ENCODE measurements around the gene ADAMTSL4.
"Not testable (repeated sequence)": the region's sequence is repeated elsewhere in the genome, so short reads cannot be mapped to it uniquely, and the experiment has no call there.

ADAMTSL4 gene

GRCh38 chr1:150603711-150604110 lies 54.5 kb downstream of the ADAMTSL4 start:
- TF ChIP-seq ZNF565 (CRISPR knock-in tag; conservative IDR thresholded peaks at IDR 0.05; ENCODE audit: low read depth), result no peak
- TF ChIP-seq CSDC2 (CRISPR knock-in tag; IDR thresholded peaks at IDR 0.05), result no peak
- TF ChIP-seq SNAI2 (CRISPR knock-in tag; IDR thresholded peaks at IDR 0.05), result no peak
- TF ChIP-seq ZFP3 (CRISPR knock-in tag; IDR thresholded peaks at IDR 0.05), result no peak
- no peak for TF ChIP-seq ZNF70 (CRISPR knock-in tag; IDR thresholded peaks at IDR 0.05)
- TF ChIP-seq ISL1 (CRISPR knock-in tag; IDR thresholded peaks at IDR 0.05), result no peak
- no peak for TF ChIP-seq PPARA (CRISPR knock-in tag; IDR thresholded peaks at IDR 0.05; ENCODE audit: borderline replicate concordance)
- TF ChIP-seq ZNF8 (CRISPR knock-in tag; IDR thresholded peaks at IDR 0.05), result no peak
- no peak for TF ChIP-seq ZFP30 (CRISPR knock-in tag; IDR thresholded peaks at IDR 0.05)
- TF ChIP-seq ZC3H10 (CRISPR knock-in tag; IDR thresholded peaks at IDR 0.05), result no peak
- TF ChIP-seq CREB5 (CRISPR knock-in tag; IDR thresholded peaks at IDR 0.05; ENCODE audit: low read depth), result no peak
- TF ChIP-seq TOX (CRISPR knock-in tag; IDR thresholded peaks at IDR 0.05; ENCODE audit: borderline replicate concordance), result no peak
- TF ChIP-seq, protein P1, sequence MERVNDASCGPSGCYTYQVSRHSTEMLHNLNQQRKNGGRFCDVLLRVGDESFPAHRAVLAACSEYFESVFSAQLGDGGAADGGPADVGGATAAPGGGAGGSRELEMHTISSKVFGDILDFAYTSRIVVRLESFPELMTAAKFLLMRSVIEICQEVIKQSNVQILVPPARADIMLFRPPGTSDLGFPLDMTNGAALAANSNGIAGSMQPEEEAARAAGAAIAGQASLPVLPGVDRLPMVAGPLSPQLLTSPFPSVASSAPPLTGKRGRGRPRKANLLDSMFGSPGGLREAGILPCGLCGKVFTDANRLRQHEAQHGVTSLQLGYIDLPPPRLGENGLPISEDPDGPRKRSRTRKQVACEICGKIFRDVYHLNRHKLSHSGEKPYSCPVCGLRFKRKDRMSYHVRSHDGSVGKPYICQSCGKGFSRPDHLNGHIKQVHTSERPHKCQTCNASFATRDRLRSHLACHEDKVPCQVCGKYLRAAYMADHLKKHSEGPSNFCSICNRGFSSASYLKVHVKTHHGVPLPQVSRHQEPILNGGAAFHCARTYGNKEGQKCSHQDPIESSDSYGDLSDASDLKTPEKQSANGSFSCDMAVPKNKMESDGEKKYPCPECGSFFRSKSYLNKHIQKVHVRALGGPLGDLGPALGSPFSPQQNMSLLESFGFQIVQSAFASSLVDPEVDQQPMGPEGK (CRISPR knock-in tag; IDR thresholded peaks at IDR 0.05; ENCODE audit: borderline replicate concordance), result no peak
- no peak for ATAC-seq

GRCh38 chr1:150604226-150604588 lies 55.0 kb downstream of the ADAMTSL4 start:
- ATAC-seq, result no peak
- TF ChIP-seq RARB (CRISPR knock-in tag; IDR thresholded peaks at IDR 0.05), result no peak
- TF ChIP-seq GLIS3 (CRISPR knock-in tag; IDR thresholded peaks at IDR 0.05), result no peak
- TF ChIP-seq ZFP30 (CRISPR knock-in tag; IDR thresholded peaks at IDR 0.05), result no peak
- no peak for TF ChIP-seq ISL1 (CRISPR knock-in tag; IDR thresholded peaks at IDR 0.05)
- TF ChIP-seq ZNF70 (CRISPR knock-in tag; IDR thresholded peaks at IDR 0.05), result no peak
- TF ChIP-seq PPARA (CRISPR knock-in tag; IDR thresholded peaks at IDR 0.05; ENCODE audit: borderline replicate concordance), result no peak
- no peak for TF ChIP-seq BACH2 (CRISPR knock-in tag; IDR thresholded peaks at IDR 0.05; ENCODE audit: borderline replicate concordance)
- TF ChIP-seq CREB5 (CRISPR knock-in tag; IDR thresholded peaks at IDR 0.05; ENCODE audit: low read depth), result no peak
- TF ChIP-seq CSRNP3 (CRISPR knock-in tag; IDR thresholded peaks at IDR 0.05), result no peak
- TF ChIP-seq ZNF565 (CRISPR knock-in tag; conservative IDR thresholded peaks at IDR 0.05; ENCODE audit: low read depth), result no peak

GRCh38 chr1:150605451-150605731 lies 56.2 kb downstream of the ADAMTSL4 start:
- ATAC-seq, result not testable (repeated sequence)

DNA sequence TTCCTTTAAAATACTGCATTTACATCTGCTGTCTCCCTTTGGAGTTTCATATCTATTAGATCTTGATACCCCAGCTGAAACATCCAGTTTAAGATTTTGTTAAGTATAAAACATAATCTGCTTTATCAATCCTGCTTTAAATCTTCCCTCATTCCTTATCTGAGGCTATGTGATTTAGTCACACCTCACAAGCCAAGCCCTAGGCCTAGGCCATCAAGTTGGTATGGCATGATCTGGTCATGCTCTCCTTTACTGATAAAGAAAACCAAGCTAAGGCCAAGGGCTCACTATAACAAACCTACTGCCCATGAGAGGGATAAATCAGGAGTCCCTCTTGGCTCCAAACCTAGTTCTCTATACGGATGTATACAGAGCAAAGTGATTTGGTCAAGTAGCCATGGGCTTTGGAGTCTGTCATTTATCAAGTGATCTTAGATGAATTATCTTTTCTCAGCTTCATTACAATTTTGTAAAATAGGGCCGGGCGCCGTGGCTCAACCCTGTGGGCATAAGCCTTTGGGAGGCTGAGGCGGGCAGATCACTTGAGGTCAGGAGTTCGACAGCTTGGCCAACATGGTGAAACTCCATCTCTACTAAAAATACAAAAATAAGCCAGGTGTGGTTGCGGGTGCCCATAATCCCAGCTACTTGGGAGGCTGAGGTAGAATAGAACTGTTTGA lies 57.4 kb downstream of the ADAMTSL4 start:
- no peak for ATAC-seq
- TF ChIP-seq ISL1 (CRISPR knock-in tag; IDR thresholded peaks at IDR 0.05), result no peak
- no peak for TF ChIP-seq RARB (CRISPR knock-in tag; IDR thresholded peaks at IDR 0.05)
- no peak for TF ChIP-seq CSRNP3 (CRISPR knock-in tag; IDR thresholded peaks at IDR 0.05)
- no peak for TF ChIP-seq OSR1 (CRISPR knock-in tag; IDR thresholded peaks at IDR 0.05)
- TF ChIP-seq SNAI2 (CRISPR knock-in tag; IDR thresholded peaks at IDR 0.05), result no peak
- no peak for TF ChIP-seq GLIS3 (CRISPR knock-in tag; IDR thresholded peaks at IDR 0.05)
- TF ChIP-seq ZFP30 (CRISPR knock-in tag; IDR thresholded peaks at IDR 0.05), result no peak
- no peak for TF ChIP-seq BACH2 (CRISPR knock-in tag; IDR thresholded peaks at IDR 0.05; ENCODE audit: borderline replicate concordance)
- TF ChIP-seq TOX (CRISPR knock-in tag; IDR thresholded peaks at IDR 0.05; ENCODE audit: borderline replicate concordance), result no peak
- no peak for TF ChIP-seq POU6F1 (CRISPR knock-in tag; IDR thresholded peaks at IDR 0.05; ENCODE audit: borderline replicate concordance, low read depth)
- no peak for TF ChIP-seq ZNF565 (CRISPR knock-in tag; conservative IDR thresholded peaks at IDR 0.05; ENCODE audit: low read depth)

Data from SK-N-SH treated with all-trans-retinoic acid at 6 μM for 48 hours (cell line).